Measurements from ENCODE around the gene LYRM1.
"Not testable (repeated sequence)": the region's sequence is repeated elsewhere in the genome, so short reads cannot be mapped to it uniquely, and the experiment has no call there.

The LYRM1 gene, protein sequence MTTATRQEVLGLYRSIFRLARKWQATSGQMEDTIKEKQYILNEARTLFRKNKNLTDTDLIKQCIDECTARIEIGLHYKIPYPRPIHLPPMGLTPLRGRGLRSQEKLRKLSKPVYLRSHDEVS

GRCh38 chr16:20900299-20901067 lies at the start of gene LYRM1, which contains the start of gene DCUN1D3:
LYRM1 (plus strand) TSS chr16:20900771; CDS start chr16:20915556, 14,785 bp downstream.
DCUN1D3 (minus strand) TSS chr16:20900358; CDS start chr16:20862538, 37,820 bp downstream.
- peak; percentile 36 for FAIRE-seq

GRCh38 chr16:20850981-20851380 lies 49.6 kb upstream of the LYRM1 start:
- no peak for FAIRE-seq

GRCh38 chr16:20851601-20852000 lies 49.0 kb upstream of the LYRM1 start:
- FAIRE-seq = no peak

DNA sequence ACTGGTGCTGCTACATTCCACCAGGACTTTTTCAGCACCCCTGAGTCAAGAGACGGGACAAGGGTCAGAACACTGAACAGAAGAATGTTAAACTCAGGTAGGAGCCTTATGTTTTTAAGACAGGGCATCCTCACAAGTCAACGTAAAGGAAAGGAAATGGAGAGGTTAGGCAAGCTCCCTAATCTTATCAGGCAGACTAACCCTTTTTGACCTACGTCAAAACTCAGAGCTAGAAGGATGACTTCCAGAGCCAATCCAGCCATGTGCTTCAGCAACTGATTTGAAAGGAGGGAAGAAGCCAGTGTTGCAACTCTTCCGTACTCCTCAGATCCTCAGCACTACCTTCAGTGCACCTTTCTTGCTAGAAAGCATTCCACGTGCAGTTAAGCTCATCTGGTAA lies 47.4 kb upstream of the LYRM1 start:
- FAIRE-seq = no peak

GRCh38 chr16:20853981-20854620 lies 46.5 kb upstream of the LYRM1 start:
- FAIRE-seq = no peak

GRCh38 chr16:20854963-20855362 lies 45.6 kb upstream of the LYRM1 start:
- FAIRE-seq = no peak

GRCh38 chr16:20857281-20857680 lies 43.3 kb upstream of the LYRM1 start:
- no peak for FAIRE-seq

GRCh38 chr16:20859229-20859628 lies 41.3 kb upstream of the LYRM1 start:
- no peak for FAIRE-seq

DNA sequence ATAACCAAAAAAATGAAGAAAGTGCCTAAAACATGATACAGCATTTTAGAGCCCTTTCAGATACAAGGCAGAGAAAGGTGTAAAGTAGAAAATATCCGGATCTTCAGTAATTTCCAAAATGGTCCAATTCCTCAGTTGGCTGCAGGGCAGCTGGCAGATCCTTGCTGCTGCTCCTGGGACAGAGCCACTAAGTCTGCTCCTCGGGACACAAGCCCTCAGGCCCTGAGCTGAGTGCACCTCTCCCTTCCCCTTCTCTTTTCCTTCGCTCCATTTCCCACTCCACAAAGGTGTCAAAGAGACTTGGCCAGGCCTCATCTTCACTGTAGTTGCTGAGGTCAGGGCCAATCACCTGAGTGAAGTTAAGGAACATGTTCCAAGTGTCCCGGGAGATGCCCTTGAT lies 40.9 kb upstream of the LYRM1 start:
- FAIRE-seq = no peak

- FAIRE-seq = no peak
Observed at GRCh38 chr16:20860361-20860760, 40.2 kb upstream of the LYRM1 start.

DNA sequence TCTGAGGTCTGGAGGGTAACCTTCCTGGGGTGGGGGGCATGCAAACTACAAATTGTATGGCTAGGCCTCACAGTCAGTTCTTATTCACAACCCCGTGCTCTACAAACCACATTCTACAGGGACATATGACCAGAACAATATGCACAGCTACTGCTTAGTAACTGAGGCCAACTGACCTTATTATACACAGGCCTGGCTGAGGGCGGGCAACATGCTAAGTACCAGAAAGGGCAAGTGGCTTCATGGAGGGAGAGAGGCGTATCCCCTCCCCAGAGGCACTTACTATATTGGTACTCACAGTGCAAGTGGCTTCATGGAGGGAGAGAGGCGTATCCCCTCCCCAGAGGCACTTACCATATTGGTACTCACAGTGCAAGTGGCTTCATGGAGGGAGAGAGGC lies 39.6 kb upstream of the LYRM1 start:
- FAIRE-seq = not testable (repeated sequence)

- no peak for FAIRE-seq
Observed at GRCh38 chr16:20862162-20862960, 38.2 kb upstream of the LYRM1 start.

GRCh38 chr16:20864376-20864775 lies 36.2 kb upstream of the LYRM1 start:
- FAIRE-seq = not testable (repeated sequence)

DNA sequence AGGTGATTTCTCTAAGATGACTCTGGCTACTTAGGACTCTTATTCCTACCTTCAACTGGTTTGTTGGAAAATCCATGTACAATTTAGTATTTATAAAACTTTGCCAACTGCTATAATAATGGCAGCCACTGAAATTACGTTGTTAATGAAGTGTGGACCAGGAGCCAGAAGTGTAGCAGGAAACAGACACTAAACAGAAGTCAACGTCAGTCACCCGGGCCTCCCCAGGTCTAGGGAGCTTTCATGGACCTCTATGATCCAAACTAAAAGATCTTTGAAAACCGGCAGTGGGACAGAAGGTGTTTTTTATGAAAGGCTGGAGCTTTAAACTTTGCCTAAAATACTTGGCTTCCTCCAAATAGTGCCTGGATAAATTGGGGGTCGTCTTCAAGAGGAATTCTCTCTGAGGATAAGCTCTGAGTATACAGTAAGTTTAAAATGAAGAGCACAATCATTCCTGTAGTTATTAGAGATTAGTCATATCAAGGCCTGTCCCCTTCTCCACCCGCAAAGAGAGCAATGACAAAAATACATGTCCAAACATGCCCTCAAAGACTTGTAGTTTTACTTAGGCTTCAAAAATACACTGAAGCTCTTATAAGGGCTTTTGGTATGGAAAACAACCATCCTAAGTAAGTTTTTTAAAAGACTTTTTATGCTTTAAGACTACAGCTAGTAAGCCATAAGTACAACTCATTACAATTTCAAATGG lies 35.0 kb upstream of the LYRM1 start:
- FAIRE-seq = no peak

DNA sequence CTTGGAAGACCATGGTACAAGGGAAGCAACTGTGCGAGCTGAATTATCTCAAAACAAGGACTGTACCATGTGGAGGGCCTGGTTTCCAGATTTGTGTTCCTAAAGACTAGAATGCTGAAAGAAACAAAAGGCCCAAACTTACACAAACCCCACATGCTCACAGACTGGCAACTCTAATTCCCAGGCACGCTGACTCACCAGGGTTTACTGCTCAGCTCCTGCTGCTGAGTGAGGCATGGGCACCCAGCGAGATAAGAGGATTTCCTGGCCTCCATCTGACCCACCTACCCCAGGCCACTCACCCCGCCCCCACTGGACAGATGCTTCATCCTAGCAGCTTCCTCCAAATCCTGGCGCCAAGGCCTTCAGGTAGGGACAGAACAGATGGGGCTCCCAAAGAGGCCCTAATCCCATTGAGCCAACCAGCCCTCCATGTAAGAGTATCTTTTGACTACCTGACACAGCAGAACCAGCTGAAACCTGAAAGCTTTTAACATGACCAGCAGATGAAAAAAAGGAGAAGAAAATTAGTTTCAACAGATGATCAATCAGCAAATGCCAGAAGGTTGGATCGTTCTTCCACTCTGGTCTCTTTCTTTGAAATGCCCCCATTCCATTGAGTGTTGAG lies 34.3 kb upstream of the LYRM1 start:
- FAIRE-seq = no peak

GRCh38 chr16:20866801-20867200 lies 33.8 kb upstream of the LYRM1 start:
- no peak for FAIRE-seq

DNA sequence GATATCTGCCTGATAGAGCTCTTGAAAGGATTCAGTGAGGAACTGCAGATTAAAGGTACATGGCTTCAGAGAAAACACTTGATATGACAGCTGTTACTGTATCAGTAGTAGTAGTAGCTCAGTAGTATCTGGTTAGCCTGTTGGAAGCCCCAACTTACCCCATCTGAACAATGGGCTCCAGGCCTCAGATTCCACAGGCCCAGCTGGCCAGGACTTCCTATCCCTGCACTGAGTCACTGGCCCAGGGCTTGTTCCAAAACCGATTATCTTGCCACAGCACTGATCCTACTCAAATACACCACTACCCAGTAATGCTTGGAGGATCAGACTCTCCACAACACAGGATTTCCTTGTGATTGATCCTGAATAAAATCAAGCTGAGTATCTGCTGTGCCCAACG lies 33.0 kb upstream of the LYRM1 start:
- FAIRE-seq = no peak

- no peak for FAIRE-seq
Observed at GRCh38 chr16:20868890-20869289, 31.7 kb upstream of the LYRM1 start.

DNA sequence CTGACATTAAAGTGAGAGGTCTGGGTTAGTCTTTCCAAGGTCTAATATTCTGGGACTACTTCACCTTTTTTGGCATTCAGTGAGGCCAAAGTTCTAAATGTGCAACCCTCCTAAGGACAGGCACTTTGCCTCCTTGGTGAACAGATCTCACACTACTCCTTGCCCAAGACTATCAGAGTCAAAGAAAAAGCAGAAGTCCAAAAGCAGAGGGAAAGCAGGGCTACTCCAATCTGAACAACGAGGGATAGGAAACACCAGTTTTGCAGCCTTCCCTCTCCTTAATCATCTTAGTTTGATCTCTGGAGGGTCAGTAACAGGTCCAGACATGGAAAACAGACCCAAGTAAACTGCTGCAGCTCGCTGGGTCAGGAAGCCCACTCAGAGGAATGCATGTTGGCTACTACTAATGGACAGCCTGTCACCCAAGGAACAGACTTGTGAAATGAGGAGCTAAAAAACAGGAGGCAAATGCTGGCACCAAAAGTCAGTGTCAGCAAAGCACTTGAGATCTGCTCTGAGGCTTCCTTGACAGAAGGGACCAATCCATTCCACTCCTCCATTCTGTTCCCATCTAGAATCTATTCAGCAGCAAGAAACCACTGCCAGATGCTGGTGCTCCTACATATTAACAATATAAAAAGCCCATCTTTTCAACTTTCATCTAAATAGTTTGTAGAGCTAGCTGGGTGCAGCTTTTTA lies 30.3 kb upstream of the LYRM1 start:
- no peak for FAIRE-seq

DNA sequence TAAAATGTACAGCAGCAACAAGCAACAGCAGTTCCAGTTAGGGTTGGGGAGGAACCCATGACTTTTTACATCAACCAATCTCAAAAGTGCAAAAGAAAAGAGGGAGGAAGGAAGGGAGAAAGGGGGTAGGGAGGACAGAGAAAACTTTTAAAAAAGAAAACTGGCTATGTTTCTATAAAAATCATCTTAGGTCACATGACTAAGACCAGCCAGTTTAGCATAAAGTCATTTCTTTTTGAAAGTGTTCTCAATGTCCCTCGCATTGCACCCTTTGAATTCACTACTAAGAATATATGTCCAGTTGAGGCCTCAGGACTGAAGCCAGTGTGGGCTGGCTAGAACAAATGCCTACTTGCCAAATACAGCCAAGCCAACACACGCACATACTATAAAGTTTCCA lies 29.3 kb upstream of the LYRM1 start:
- no peak for FAIRE-seq

Data from islet of Langerhans (tissue), 1 donor.